Globus pallidus (tissue), 1 donor: ENCODE data around the gene HS3ST3B1.

Experiments used
- DNase-seq: peaks from one replicate; pipeline ENCODE4 v3.0.0-alpha.2; 2015; ENCODE audit warnings: low spot score

The HS3ST3B1 gene

GRCh38 chr17:14303343-14304221 is 2.7 kb downstream of the HS3ST3B1 start:
- DNase-seq: no peak

GRCh38 chr17:14304222-14304772 is 3.4 kb downstream of the HS3ST3B1 start:
- no peak for DNase-seq

- no peak for DNase-seq
Observed at GRCh38 chr17:14304773-14305517, 4.1 kb downstream of the HS3ST3B1 start.

- no peak for DNase-seq
Observed at GRCh38 chr17:14305785-14306496, 5.1 kb downstream of the HS3ST3B1 start.

- DNase-seq: no peak
Observed at GRCh38 chr17:14306596-14306995, 5.7 kb downstream of the HS3ST3B1 start.

- DNase-seq: no peak
Observed at GRCh38 chr17:14307560-14308024, 6.7 kb downstream of the HS3ST3B1 start.

- no peak for DNase-seq
Observed at GRCh38 chr17:14308636-14308964, 7.7 kb downstream of the HS3ST3B1 start.

GRCh38 chr17:14308965-14309879 is 8.3 kb downstream of the HS3ST3B1 start:
- DNase-seq: peak; percentile 49

GRCh38 chr17:14310101-14310500 is 9.2 kb downstream of the HS3ST3B1 start:
- DNase-seq: no peak

- no peak for DNase-seq
Observed at GRCh38 chr17:14310605-14311004, 9.7 kb downstream of the HS3ST3B1 start.

GRCh38 chr17:14311186-14311705 is 10.4 kb downstream of the HS3ST3B1 start:
- DNase-seq: no peak

GRCh38 chr17:14311981-14312380 is 11.1 kb downstream of the HS3ST3B1 start:
- DNase-seq: no peak

- DNase-seq: no peak
Observed at GRCh38 chr17:14312522-14312921, 11.6 kb downstream of the HS3ST3B1 start.

- DNase-seq: no peak
Observed at GRCh38 chr17:14316126-14316832, 15.4 kb downstream of the HS3ST3B1 start.

- no peak for DNase-seq
Observed at GRCh38 chr17:14317383-14317782, 16.5 kb downstream of the HS3ST3B1 start.

GRCh38 chr17:14318109-14318917 is 17.4 kb downstream of the HS3ST3B1 start:
- DNase-seq: no peak

GRCh38 chr17:14318918-14319205 is 18.0 kb downstream of the HS3ST3B1 start:
- DNase-seq: no peak

- no peak for DNase-seq
Observed at GRCh38 chr17:14320098-14320497, 19.2 kb downstream of the HS3ST3B1 start.

GRCh38 chr17:14320734-14321475 is 20.0 kb downstream of the HS3ST3B1 start:
- no peak for DNase-seq
